H1 (cell line): ENCODE results near the gene CLDN15. TPM values are rescaled to one million over a fixed set of nuclear protein-coding genes. Genes with fewer than 3 reads are reported as not detected.

ENCODE experiments used
- CTCF ChIA-PET: fragments of 300-600 bp; sonication (Branson Sonifier 250); formaldehyde crosslinking; loops from one replicate; lab custom pipeline; 2021; ENCODE audit not compliant: partially characterized antibody; lab: Charles Lee
- POLR2A ChIA-PET: fragments of 300-600 bp; sonication (Branson Sonifier 250); formaldehyde crosslinking; loops from one replicate; lab custom pipeline; 2021; ENCODE audit warnings: inconsistent platforms; ENCODE audit not compliant: partially characterized antibody; lab: Charles Lee
- DNase-seq, 2 experiments: peaks; one replicate each; pipeline versions ENCODE4 v3.0.0 to v3.0.0-alpha.2; 2010 to 2022; ENCODE audit warnings: low spot score in 2 of 2, low read depth in 1 of 2, mixed read lengths in 1 of 2
- FAIRE-seq: peaks from 2 replicates; lab custom pipeline; 2011; peaks lifted over from hg19 to GRCh38; lab: Jason Lieb, UNC
- H2AFZ ChIP-seq: 2 replicates; pipeline ENCODE4 v1.8.1; 2012; ENCODE audit warnings: low read length, inconsistent platforms
- H2AK5ac ChIP-seq: 2 replicates; pipeline ENCODE4 v1.6.1; 2013; ENCODE audit warnings: low read depth, low read length
- H2BK120ac ChIP-seq: replicated peaks from 2 replicates; pipeline ENCODE3; 2013; ENCODE audit warnings: low read depth, low read length, inconsistent platforms
- H2BK12ac ChIP-seq: 2 replicates; pipeline ENCODE4 v1.6.1; 2013; ENCODE audit warnings: low read depth, low read length
- H2BK15ac ChIP-seq: 2 replicates; pipeline ENCODE4 v1.6.1; 2013; ENCODE audit warnings: low read length
- H2BK20ac ChIP-seq: 2 replicates; pipeline ENCODE4 v1.6.1; 2013; ENCODE audit warnings: low read length
- H2BK5ac ChIP-seq: 2 replicates; pipeline ENCODE4 v1.6.1; 2013; ENCODE audit warnings: low read depth, low read length
- H3K14ac ChIP-seq: 2 replicates; pipeline ENCODE4 v1.6.1; 2013; ENCODE audit warnings: inconsistent platforms; ENCODE audit not compliant: insufficient read length
- H3K18ac ChIP-seq: 2 replicates; pipeline ENCODE4 v1.6.1; 2013; ENCODE audit warnings: low read length; ENCODE audit errors: extremely low read depth
- H3K23ac ChIP-seq: 2 replicates; pipeline ENCODE4 v1.6.1; 2013; ENCODE audit warnings: inconsistent platforms; ENCODE audit not compliant: insufficient read length
- H3K23me2 ChIP-seq: 2 replicates; pipeline ENCODE4 v1.6.1; 2013; ENCODE audit warnings: low read depth, low read length
- H3K27ac ChIP-seq: 2 replicates; pipeline ENCODE4 v1.6.1; 2011; ENCODE audit warnings: low read depth, low read length, inconsistent platforms
- H3K27me3 ChIP-seq, 4 experiments: replicated peaks in 1 of 4; 1 replicate in 1 of 4; 2 replicates in 3 of 4; pipeline versions ENCODE4 v1.6.1 to v1.8.1; 2011 to 2013; ENCODE audit warnings: low read length in 3 of 4, mild to moderate bottlenecking in 3 of 4, inconsistent platforms in 2 of 4, mixed read lengths in 2 of 4, moderate library complexity in 1 of 4; ENCODE audit not compliant: control insufficient read depth in 3 of 4, insufficient read depth in 3 of 4; ENCODE audit errors: extremely low read depth in 1 of 4
- H3K36me3 ChIP-seq, 4 experiments: 2 replicates each; pipeline versions ENCODE4 v1.6.1 to v1.8.1; 2011 to 2013; ENCODE audit warnings: mild to moderate bottlenecking in 4 of 4, low read length in 3 of 4, moderate library complexity in 2 of 4, control low read depth in 1 of 4, inconsistent platforms in 1 of 4; ENCODE audit not compliant: insufficient read depth in 4 of 4, control insufficient read depth in 2 of 4
- H3K4ac ChIP-seq: replicated peaks from 2 replicates; pipeline ENCODE3; 2013; ENCODE audit warnings: low read length, low read depth, mixed read lengths, inconsistent platforms; ENCODE audit not compliant: insufficient read length
- H3K4me1 ChIP-seq, 4 experiments: replicated peaks in 1 of 4; 1 replicate in 1 of 4; 2 replicates in 3 of 4; pipeline versions ENCODE4 v1.6.1 to v1.8.1; 2011 to 2013; ENCODE audit warnings: low read length in 3 of 4, inconsistent platforms in 2 of 4, mixed read lengths in 1 of 4; ENCODE audit not compliant: insufficient read depth in 4 of 4, control insufficient read depth in 3 of 4
- H3K4me2 ChIP-seq, 2 experiments: 2 replicates each; pipeline versions ENCODE4 v1.6.1 to v1.8.1; 2011 to 2013; ENCODE audit warnings: low read depth in 2 of 2, low read length in 2 of 2, control low read depth in 1 of 2, inconsistent platforms in 1 of 2, mild to moderate bottlenecking in 1 of 2; ENCODE audit not compliant: insufficient read depth in 1 of 2
- H3K4me3 ChIP-seq, 4 experiments: fragments of 200-600, 300-600 bp in 1 of 4; sonication (generic), shearing (Covaris generic), sonication (Bioruptor Twin) in 1 of 4; 2 replicates each; pipeline versions ENCODE4 v1.5.1 to v1.8.1; 2011 to 2016; ENCODE audit warnings: low read length in 4 of 4, low read depth in 3 of 4, control low read depth in 2 of 4, inconsistent platforms in 2 of 4, mild to moderate bottlenecking in 2 of 4, mixed read lengths in 1 of 4, moderate library complexity in 1 of 4; ENCODE audit not compliant: insufficient read depth in 2 of 4; ENCODE audit errors: extremely low read depth in 1 of 4
- H3K56ac ChIP-seq: replicated peaks from 2 replicates; pipeline ENCODE3; 2013; ENCODE audit warnings: low read depth, mild to moderate bottlenecking, mixed read lengths, low read length, inconsistent platforms; ENCODE audit not compliant: insufficient read length
- H3K79me1 ChIP-seq: 2 replicates; pipeline ENCODE4 v1.6.1; 2013; ENCODE audit warnings: low read depth, low read length, control low read depth
- H3K79me2 ChIP-seq, 2 experiments: 2 replicates each; pipeline versions ENCODE4 v1.6.1 to v1.8.1; 2012 to 2013; ENCODE audit warnings: low read length in 2 of 2, mild to moderate bottlenecking in 2 of 2, inconsistent platforms in 1 of 2; ENCODE audit not compliant: insufficient read depth in 2 of 2, control insufficient read depth in 1 of 2
- H3K9ac ChIP-seq, 4 experiments: replicated peaks in 1 of 4; 1 replicate in 1 of 4; 2 replicates in 3 of 4; pipeline versions ENCODE4 v1.6.1 to v1.8.1; 2011 to 2013; ENCODE audit warnings: low read depth in 3 of 4, low read length in 3 of 4, control low read depth in 2 of 4, mild to moderate bottlenecking in 2 of 4, moderate library complexity in 2 of 4, inconsistent platforms in 1 of 4; ENCODE audit errors: extremely low read depth in 1 of 4
- H3K9me3 ChIP-seq, 2 experiments: 2 replicates each; pipeline versions ENCODE4 v1.6.1 to v1.8.1; 2012 to 2013; ENCODE audit warnings: mild to moderate bottlenecking in 2 of 2, moderate library complexity in 2 of 2, control low read depth in 1 of 2, inconsistent platforms in 1 of 2, low read depth in 1 of 2, low read length in 1 of 2, mixed read lengths in 1 of 2; ENCODE audit not compliant: insufficient read depth in 2 of 2
- H4K20me1 ChIP-seq, 2 experiments: replicated peaks in 1 of 2; 2 replicates each; pipeline versions ENCODE3 to v1.8.1; 2011 to 2013; ENCODE audit warnings: inconsistent platforms in 2 of 2, low read length in 2 of 2, mild to moderate bottlenecking in 1 of 2; ENCODE audit not compliant: insufficient read depth in 2 of 2, control insufficient read depth in 1 of 2
- H4K5ac ChIP-seq: 2 replicates; pipeline ENCODE4 v1.6.1; 2013; ENCODE audit warnings: low read length, low read depth, mixed read lengths, inconsistent platforms; ENCODE audit not compliant: insufficient read length
- H4K8ac ChIP-seq: 2 replicates; pipeline ENCODE4 v1.8.0; 2013; ENCODE audit warnings: mild to moderate bottlenecking, moderate library complexity, low read length, inconsistent platforms; ENCODE audit not compliant: insufficient read depth; ENCODE audit errors: extremely low read depth
- H4K91ac ChIP-seq: replicated peaks from 2 replicates; pipeline ENCODE3; 2013; ENCODE audit warnings: low read length, mixed read lengths, inconsistent platforms; ENCODE audit not compliant: insufficient read length
- CTBP2 ChIP-seq: IDR thresholded peaks from 2 replicates; pipeline ENCODE4 v1.7.0; 2011; ENCODE audit warnings: borderline replicate concordance, mild to moderate bottlenecking, moderate library complexity, mixed read lengths, low read length; ENCODE audit not compliant: insufficient read depth, insufficient read length
- GABPA ChIP-seq: IDR thresholded peaks from 2 replicates; pipeline ENCODE4 v1.6.1; 2011; ENCODE audit warnings: mild to moderate bottlenecking, low read length, moderate library complexity, borderline replicate concordance; ENCODE audit not compliant: insufficient read depth
- GTF2F1 ChIP-seq: IDR thresholded peaks from 2 replicates; pipeline ENCODE4 v1.6.1; 2012; ENCODE audit warnings: low read depth, low read length, improper control_type of control experiment, borderline replicate concordance
- JUN ChIP-seq: IDR thresholded peaks from 2 replicates; pipeline ENCODE4 v1.6.1; 2011; ENCODE audit warnings: low read depth, mild to moderate bottlenecking, improper control_type of control experiment, low read length
- KDM5A ChIP-seq: fragments of 200-600 bp; IDR thresholded peaks from 2 replicates; pipeline ENCODE4 v1.7.1; 2012; ENCODE audit warnings: mild to moderate bottlenecking, low read length, inconsistent platforms, mixed read lengths
- NANOG ChIP-seq: IDR thresholded peaks from 2 replicates; pipeline ENCODE4 v1.6.1; 2011; ENCODE audit warnings: low read length, low read depth, mild to moderate bottlenecking, inconsistent platforms; ENCODE audit not compliant: insufficient read depth, poor library complexity, severe bottlenecking
- SP1 ChIP-seq: IDR thresholded peaks from 2 replicates; pipeline ENCODE4 v1.6.1; 2011; ENCODE audit warnings: low read depth, low read length
- SP2 ChIP-seq: IDR thresholded peaks from 2 replicates; pipeline ENCODE4 v1.6.1; 2012; ENCODE audit warnings: mild to moderate bottlenecking, low read length, inconsistent platforms
- SUZ12 ChIP-seq: fragments of 200-600 bp; sonication (generic); IDR thresholded peaks from 2 replicates; pipeline ENCODE4 v1.6.1; 2012; ENCODE audit warnings: mild to moderate bottlenecking, inconsistent platforms, low read length, moderate library complexity, mixed read lengths
- TBP ChIP-seq: IDR thresholded peaks from 2 replicates; pipeline ENCODE4 v1.6.1; 2011; ENCODE audit warnings: low read depth, low read length, improper control_type of control experiment
- WGBS, 2 experiments: shearing (Covaris generic) in 1 of 2; methylation state at CpG; one replicate each; pipeline versions ENCODE4 v1.1.6 to v1.1.7; 2013 to 2015; ENCODE audit warnings: low lambda C conversion rate in 2 of 2, mixed read lengths in 2 of 2, inconsistent platforms in 1 of 2, low coverage in 1 of 2, missing lambda C conversion rate in 1 of 2; ENCODE audit not compliant: insufficient replicate concordance in 2 of 2, insufficient coverage in 1 of 2, insufficient read length in 1 of 2; ENCODE audit errors: extremely low coverage in 1 of 2, missing lambda C conversion rate in 1 of 2; 5-methylcytosine and 5-hydroxymethylcytosine counted together
- polyA plus RNA-seq, 7 experiments: library from polyadenylated mRNA; depleted of rRNA in 3 of 7; stranded (reverse) in 5 of 7; unstranded in 2 of 7; fragments of >200 nt in 5 of 7; fragments of 200-250 nt in 2 of 7; gene quantifications; 1 replicate in 5 of 7; 2 replicates in 1 of 7; 4 replicates in 1 of 7; pipeline versions ENCODE4 v1.2.1 to v1.2.3, GENCODE V29; 2011 to 2013; ENCODE audit warnings: missing spikeins in 2 of 7, mixed read lengths in 2 of 7
- total RNA-seq: library from RNA; stranded (reverse); fragmentation: NEBNext Ultra II Directional; extraction: Animal tissue kit (Norgen Biotek cat#: 25700); gene quantifications from 2 replicates; pipeline ENCODE4 v1.2.1, GENCODE V29; 2021

The CLDN15 gene
- total and polyA plus RNA-seq, 2 of the 8 experiments (the other 6 are each of a cell fraction or from before 2014, with no cell fraction given): 5.5 to 7.6 TPM

GRCh38 chr7:101251871-101252659 is 14.5 kb upstream of the CLDN15 start:
- H3K27me3 ChIP-seq: no peaks in the 10 kb centered on the region
- H3K56ac ChIP-seq: no peak overlapping the region
- peak overlapping the region; percentile 84; the same call in 1 of the 2 replicates for H3K18ac ChIP-seq
- peak overlapping the region in 3 of 4 experiments; percentile 74 to 86 (median 80); a peak in 6 of 7 replicates for H3K9ac ChIP-seq
- WGBS, 2 experiments: 2% methylated on average over 48 of the region's 55 CpGs; no CpG with 5 or more reads in 1 of the 2 experiments
- peaks cover 0 to 3% of the 10 kb centered on the region in 2 experiments for H4K20me1 ChIP-seq
- peaks cover 7% of the 10 kb centered on the region; the same call in 1 of the 2 replicates for H3K79me1 ChIP-seq
- H2AFZ ChIP-seq: peak overlapping the region; percentile 82
- peaks cover 7% of the 10 kb centered on the region; the same call in 1 of the 2 replicates for H3K23me2 ChIP-seq
- peaks cover 0 to 3% (median 1%) of the 10 kb centered on the region in 4 experiments; a peak in 1 of 8 replicates for H3K36me3 ChIP-seq
- H4K5ac ChIP-seq: peak overlapping the region; percentile 73
- 0 out of 2 replicates have a peak overlapping the region, but pooled peaks have one; percentile 65 for H3K27ac ChIP-seq
- H3K14ac ChIP-seq: no peak overlapping the region
- no peak overlapping the region for H2BK120ac ChIP-seq
- DNase-seq (peak; percentile 94 to 99), FAIRE-seq (no peak)
- peaks cover 0 to 36% of the 10 kb centered on the region in 2 experiments; a peak in 3 of 4 replicates for H3K79me2 ChIP-seq
- no peak overlapping the region for H3K4ac ChIP-seq
- peak overlapping the region; percentile 74; the same call in 1 of the 2 replicates for H2BK15ac ChIP-seq
- peak overlapping the region; percentile 11; the same call in 1 of the 2 replicates for H2BK12ac ChIP-seq
- CTCF ChIA-PET: interaction anchor here (0.6 to 5.4 kb wide), 7 partner anchors 8 to 105 kb away, joined by 3 to 45 read pairs (median 3); partner anchors contain the start of gene CLDN15
- H3K23ac ChIP-seq: no peak overlapping the region
- H2AK5ac ChIP-seq: no peak overlapping the region
- peak overlapping the region; percentile 73; the same call in 1 of the 2 replicates for H2BK5ac ChIP-seq
- POLR2A ChIA-PET: interaction anchor here (0.8 to 2.1 kb wide), 10 partner anchors 10 to 78 kb away, joined by 3 to 10 read pairs (median 6); partner anchors contain the start of genes CLDN15 and ZNHIT1
- 0 out of 2 replicates have a peak overlapping the region, but pooled peaks have one; percentile 22 for H4K8ac ChIP-seq
- peak overlapping the region; percentile 31 to 85 for H3K4me2 ChIP-seq
- no peaks in the 10 kb centered on the region for H3K9me3 ChIP-seq
- H2BK20ac ChIP-seq: no peak overlapping the region
- no peaks in the 10 kb centered on the region for H3K4me1 ChIP-seq
- peak overlapping the region; percentile 85 for H4K91ac ChIP-seq
- H3K4me3 ChIP-seq: peak overlapping the region; percentile 86 to 98 (median 92)
- TF ChIP-seq CTBP2 (no peak), JUN (no peak), SUZ12 (no peak), NANOG (peak; percentile 33), KDM5A (peak; percentile 52; the same call in 1 of the 2 replicates), GTF2F1 (no peak), SP1 (0 out of 2 replicates have a peak, but pooled peaks have one; percentile 21), GABPA (0 out of 2 replicates have a peak, but pooled peaks have one; percentile 44), TBP (peak; percentile 63), SP2 (peak; percentile 92)
